ENCODE measurements around the gene AKAP6.

The AKAP6 gene

GRCh38 chr14:32318087-32318795, 10.9 kb upstream of the AKAP6 start:
- Mint-ChIP-seq H3K4me3 (no peak overlapping the region), H3K36me3 (ENCODE audit: low read depth) (no peaks in the 10 kb centered on the region), H3K27me3 (ENCODE audit: low read depth) (peaks cover 5% of the 10 kb centered on the region), H3K27ac (no peak overlapping the region), H3K9me3 (no peaks in the 10 kb centered on the region), H3K4me1 (ENCODE audit: low read depth) (no peaks in the 10 kb centered on the region)

- H3K9me3 Mint-ChIP-seq: no peaks in the 10 kb centered on the region
- no peaks in the 10 kb centered on the region for H3K4me1 Mint-ChIP-seq (ENCODE audit: low read depth)
- no peak overlapping the region for H3K4me3 Mint-ChIP-seq
- peaks cover 5% of the 10 kb centered on the region for H3K27me3 Mint-ChIP-seq (ENCODE audit: low read depth)
- no peaks in the 10 kb centered on the region for H3K36me3 Mint-ChIP-seq (ENCODE audit: low read depth)
- H3K27ac Mint-ChIP-seq: no peak overlapping the region
Observed at GRCh38 chr14:32319368-32320049, 9.6 kb upstream of the AKAP6 start.

- Mint-ChIP-seq H3K4me3 (no peak overlapping the region), H3K4me1 (ENCODE audit: low read depth) (peaks cover 2% of the 10 kb centered on the region), H3K9me3 (peaks cover 3% of the 10 kb centered on the region), H3K36me3 (ENCODE audit: low read depth) (no peaks in the 10 kb centered on the region), H3K27me3 (ENCODE audit: low read depth) (peaks cover 8% of the 10 kb centered on the region), H3K27ac (no peak overlapping the region)
Observed at GRCh38 chr14:32324601-32325000, 4.5 kb upstream of the AKAP6 start.

GRCh38 chr14:32327255-32327961, 1.7 kb upstream of the AKAP6 start:
- peaks cover 3% of the 10 kb centered on the region for H3K27me3 Mint-ChIP-seq (ENCODE audit: low read depth)
- no peak overlapping the region for H3K27ac Mint-ChIP-seq
- H3K36me3 Mint-ChIP-seq (ENCODE audit: low read depth): no peaks in the 10 kb centered on the region
- peaks cover 2% of the 10 kb centered on the region for H3K4me1 Mint-ChIP-seq (ENCODE audit: low read depth)
- no peak overlapping the region for H3K4me3 Mint-ChIP-seq
- peaks cover 3% of the 10 kb centered on the region for H3K9me3 Mint-ChIP-seq

GRCh38 chr14:32329690-32330285, 690 bp downstream of the AKAP6 start:
- Mint-ChIP-seq H3K27ac (no peak overlapping the region), H3K36me3 (ENCODE audit: low read depth) (no peaks in the 10 kb centered on the region), H3K27me3 (ENCODE audit: low read depth) (peaks cover 3% of the 10 kb centered on the region), H3K4me3 (no peak overlapping the region), H3K4me1 (ENCODE audit: low read depth) (peaks cover 2% of the 10 kb centered on the region), H3K9me3 (peaks cover 3% of the 10 kb centered on the region)

- Mint-ChIP-seq H3K36me3 (ENCODE audit: low read depth) (no peaks in the 10 kb centered on the region), H3K27me3 (ENCODE audit: low read depth) (peaks cover 3% of the 10 kb centered on the region)
Observed at GRCh38 chr14:32330351-32331111, 1.4 kb downstream of the AKAP6 start.

GRCh38 chr14:32331206-32331605, 2.1 kb downstream of the AKAP6 start:
- Mint-ChIP-seq H3K27ac (no peak overlapping the region), H3K36me3 (ENCODE audit: low read depth) (no peaks in the 10 kb centered on the region), H3K9me3 (peaks cover 2% of the 10 kb centered on the region), H3K4me3 (no peak overlapping the region), H3K27me3 (ENCODE audit: low read depth) (peaks cover 2% of the 10 kb centered on the region), H3K4me1 (ENCODE audit: low read depth) (peaks cover 2% of the 10 kb centered on the region)

More at GRCh38 chr14:32330351-32331111, 1.4 kb downstream of the AKAP6 start:
- H3K27ac Mint-ChIP-seq: no peak overlapping the region
- peaks cover 2% of the 10 kb centered on the region for H3K4me1 Mint-ChIP-seq (ENCODE audit: low read depth)
- no peak overlapping the region for H3K4me3 Mint-ChIP-seq
- peaks cover 3% of the 10 kb centered on the region for H3K9me3 Mint-ChIP-seq

GRCh38 chr14:32332415-32333316, 3.6 kb downstream of the AKAP6 start:
- no peaks in the 10 kb centered on the region for H3K4me1 Mint-ChIP-seq (ENCODE audit: low read depth)
- no peak overlapping the region for H3K27ac Mint-ChIP-seq
- no peaks in the 10 kb centered on the region for H3K9me3 Mint-ChIP-seq
- no peak overlapping the region for H3K4me3 Mint-ChIP-seq
- H3K27me3 Mint-ChIP-seq (ENCODE audit: low read depth): no peaks in the 10 kb centered on the region
- H3K36me3 Mint-ChIP-seq (ENCODE audit: low read depth): no peaks in the 10 kb centered on the region

- H3K9me3 Mint-ChIP-seq: no peaks in the 10 kb centered on the region
- no peaks in the 10 kb centered on the region for H3K36me3 Mint-ChIP-seq (ENCODE audit: low read depth)
- no peak overlapping the region for H3K27ac Mint-ChIP-seq
- no peaks in the 10 kb centered on the region for H3K27me3 Mint-ChIP-seq (ENCODE audit: low read depth)
- no peak overlapping the region for H3K4me3 Mint-ChIP-seq
- H3K4me1 Mint-ChIP-seq (ENCODE audit: low read depth): no peaks in the 10 kb centered on the region
Observed at GRCh38 chr14:32336702-32337101, 7.6 kb downstream of the AKAP6 start.

- no peaks in the 10 kb centered on the region for H3K9me3 Mint-ChIP-seq
Observed at GRCh38 chr14:32337759-32338158, 8.7 kb downstream of the AKAP6 start.

GRCh38 chr14:32339188-32339587, 10.1 kb downstream of the AKAP6 start:
- no peak overlapping the region for H3K27ac Mint-ChIP-seq
- peaks cover 5% of the 10 kb centered on the region for H3K9me3 Mint-ChIP-seq
- H3K36me3 Mint-ChIP-seq (ENCODE audit: low read depth): no peaks in the 10 kb centered on the region
- H3K4me1 Mint-ChIP-seq (ENCODE audit: low read depth): no peaks in the 10 kb centered on the region
- no peak overlapping the region for H3K4me3 Mint-ChIP-seq
- H3K27me3 Mint-ChIP-seq (ENCODE audit: low read depth): no peaks in the 10 kb centered on the region

More at GRCh38 chr14:32337759-32338158, 8.7 kb downstream of the AKAP6 start:
- Mint-ChIP-seq H3K27me3 (ENCODE audit: low read depth) (no peaks in the 10 kb centered on the region), H3K4me1 (ENCODE audit: low read depth) (no peaks in the 10 kb centered on the region), H3K36me3 (ENCODE audit: low read depth) (no peaks in the 10 kb centered on the region), H3K27ac (no peak overlapping the region), H3K4me3 (no peak overlapping the region)

GRCh38 chr14:32341947-32342846, 13.1 kb downstream of the AKAP6 start:
- Mint-ChIP-seq H3K36me3 (ENCODE audit: low read depth) (no peaks in the 10 kb centered on the region), H3K27ac (no peak overlapping the region), H3K9me3 (peaks cover 5% of the 10 kb centered on the region), H3K4me3 (no peak overlapping the region), H3K27me3 (ENCODE audit: low read depth) (no peaks in the 10 kb centered on the region), H3K4me1 (ENCODE audit: low read depth) (no peaks in the 10 kb centered on the region)

GRCh38 chr14:32342847-32343194, 13.7 kb downstream of the AKAP6 start:
- no peaks in the 10 kb centered on the region for H3K36me3 Mint-ChIP-seq (ENCODE audit: low read depth)
- H3K4me3 Mint-ChIP-seq: no peak overlapping the region
- no peaks in the 10 kb centered on the region for H3K4me1 Mint-ChIP-seq (ENCODE audit: low read depth)
- H3K27me3 Mint-ChIP-seq (ENCODE audit: low read depth): no peaks in the 10 kb centered on the region
- peaks cover 5% of the 10 kb centered on the region for H3K9me3 Mint-ChIP-seq
- H3K27ac Mint-ChIP-seq: no peak overlapping the region
